GM12865 (cell line): Measurements from ENCODE around the gene CH25H.
"Not testable (repeated sequence)": the region's sequence is repeated elsewhere in the genome, so short reads cannot be mapped to it uniquely, and the experiment has no call there.

Experiments used
- DNase-seq: peaks from one replicate; pipeline ENCODE4 v3.0.0; 2010; ENCODE audit warnings: low read depth
- H3K4me3 ChIP-seq: 2 replicates; pipeline ENCODE4 v1.5.1; 2011; ENCODE audit warnings: mild to moderate bottlenecking, low read depth, low read length, control low read depth
- CTCF ChIP-seq: IDR thresholded peaks from 2 replicates; pipeline ENCODE4 v1.5.1; 2011; ENCODE audit warnings: low read length, control low read depth, low read depth, inconsistent platforms; ENCODE audit not compliant: insufficient read depth; ENCODE audit errors: missing control alignments

Gene CH25H, protein sequence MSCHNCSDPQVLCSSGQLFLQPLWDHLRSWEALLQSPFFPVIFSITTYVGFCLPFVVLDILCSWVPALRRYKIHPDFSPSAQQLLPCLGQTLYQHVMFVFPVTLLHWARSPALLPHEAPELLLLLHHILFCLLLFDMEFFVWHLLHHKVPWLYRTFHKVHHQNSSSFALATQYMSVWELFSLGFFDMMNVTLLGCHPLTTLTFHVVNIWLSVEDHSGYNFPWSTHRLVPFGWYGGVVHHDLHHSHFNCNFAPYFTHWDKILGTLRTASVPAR

GRCh38 chr10:89207181-89207800 is at the start of gene CH25H:
CH25H (minus strand) TSS chr10:89207317; CDS start chr10:89207292, 25 bp downstream.
- H3K4me3 ChIP-seq: peak within 1 kb of the TSS; percentile 47
- peak; percentile 21 for DNase-seq
- TF ChIP-seq CTCF: no peak

- DNase-seq: no peak
- H3K4me3 ChIP-seq: no peak overlapping the region
- TF ChIP-seq CTCF: no peak
Observed at GRCh38 chr10:89256340-89256739, 49.2 kb upstream of the CH25H start.

- no peak overlapping the region for H3K4me3 ChIP-seq
- no peak for TF ChIP-seq CTCF
- DNase-seq: no peak
Observed at GRCh38 chr10:89255793-89256192, 48.7 kb upstream of the CH25H start.

- not testable (repeated sequence) for DNase-seq, H3K4me3 ChIP-seq
Observed at GRCh38 chr10:89255091-89255579, 48.0 kb upstream of the CH25H start.

DNA sequence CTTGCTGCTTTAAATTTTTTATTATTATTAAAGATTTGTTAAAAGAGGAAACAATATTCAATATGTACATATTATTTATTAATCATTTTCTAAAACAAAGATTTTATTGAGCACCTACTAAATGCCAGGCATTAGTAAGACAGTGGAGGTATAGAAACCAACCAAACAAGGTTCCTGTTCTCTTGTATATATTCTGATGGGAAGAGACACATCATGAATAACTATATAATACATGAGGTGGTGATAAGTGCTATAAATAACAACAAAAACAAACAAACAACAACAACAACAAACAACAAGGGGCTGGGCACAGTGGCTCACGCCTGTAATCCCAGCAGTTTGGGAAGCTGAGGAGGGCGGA is 45.1 kb upstream of the CH25H start:
- no peak for TF ChIP-seq CTCF
- no peak for DNase-seq
- H3K4me3 ChIP-seq: peak overlapping the region; percentile 82

DNA sequence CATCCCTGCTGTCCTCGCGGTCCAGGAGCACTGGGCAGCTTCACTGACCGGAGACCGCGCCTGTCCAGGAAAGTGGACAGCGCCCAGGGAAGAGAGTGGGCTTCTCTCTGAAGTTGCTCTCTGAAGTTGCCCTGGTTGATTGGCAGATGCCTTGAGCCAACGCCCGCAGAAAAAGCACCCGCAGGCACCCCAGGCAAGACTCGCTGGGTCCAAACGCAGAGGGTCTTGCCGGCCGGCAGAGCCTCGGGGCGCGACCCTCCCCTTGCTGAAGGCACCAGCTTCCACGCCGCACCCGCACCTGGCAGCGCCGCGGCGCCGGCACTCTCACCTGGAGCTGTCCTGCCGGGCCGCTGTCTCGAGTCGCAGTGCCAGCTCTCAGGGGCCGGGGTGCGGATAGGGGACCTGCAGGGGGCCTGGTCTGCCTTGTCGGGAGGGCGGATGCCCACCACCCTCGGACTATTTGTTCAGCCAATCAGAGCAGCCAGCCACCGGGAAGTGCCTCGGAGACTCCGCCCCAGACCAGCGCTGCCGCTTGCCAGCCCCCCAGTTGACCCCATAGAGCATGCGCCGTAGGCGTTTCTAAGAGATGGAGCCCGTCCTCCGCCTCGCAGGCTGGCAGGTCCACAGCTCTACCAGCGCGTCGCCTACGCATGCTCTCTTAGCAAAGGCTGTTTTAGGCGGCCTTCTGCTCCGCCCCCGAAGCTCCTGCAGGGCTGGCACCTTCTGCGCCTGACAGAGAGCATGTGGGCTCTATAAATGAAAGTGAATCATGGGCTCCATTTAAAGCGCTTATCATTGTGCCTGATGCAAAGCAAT is 44.5 kb upstream of the CH25H start, which contains the start of gene LIPA:
Gene LIPA (minus strand): TSS at position 367 of the 816 bp plus-strand sequence. CDS start 4,127 bp downstream, outside the sequence.
- DNase-seq: peak; percentile 99
- no peak for TF ChIP-seq CTCF
- peak within 1 kb of the TSS; percentile 82 for H3K4me3 ChIP-seq

DNA sequence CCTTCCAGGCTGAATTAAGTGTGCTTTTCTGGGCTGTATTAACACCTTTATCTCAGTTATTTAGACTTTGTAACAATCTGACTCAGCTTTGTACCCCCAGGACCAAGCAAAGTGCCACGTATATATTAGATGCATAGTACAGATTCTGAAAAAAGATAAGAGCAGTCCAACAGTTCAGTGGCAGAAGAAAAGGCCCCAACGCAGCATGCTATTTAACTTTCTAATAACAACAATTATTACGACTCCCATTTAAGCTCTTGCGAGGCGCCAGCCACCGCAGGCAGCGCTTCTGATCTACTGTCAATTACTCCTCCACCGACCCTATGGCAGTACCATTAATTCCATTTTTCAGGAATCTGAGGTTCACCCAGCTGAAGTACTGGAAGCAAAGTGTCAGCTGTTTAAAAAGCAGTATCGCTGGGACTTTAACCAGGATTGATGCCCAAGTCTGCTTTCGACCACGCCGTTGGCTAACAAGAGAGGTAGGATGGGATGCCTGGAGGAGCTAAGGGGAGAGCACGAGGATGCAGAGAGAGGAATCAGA is 43.8 kb upstream of the CH25H start:
- no peak for TF ChIP-seq CTCF
- DNase-seq: no peak
- H3K4me3 ChIP-seq: peak overlapping the region; percentile 82
